CD4-positive, alpha-beta T cell treated with Interleukin-6 for 4 hours (primary cell): ENCODE data around the gene LAMC1.
A peak's percentile ranks its signal among the peaks of the same experiment; 100 is the strongest.

ENCODE experiments used
- DNase-seq: peaks from one replicate; pipeline ENCODE4 v3.0.0-alpha.2; 2020; ENCODE audit warnings: mixed read lengths

The LAMC1 gene

DNA sequence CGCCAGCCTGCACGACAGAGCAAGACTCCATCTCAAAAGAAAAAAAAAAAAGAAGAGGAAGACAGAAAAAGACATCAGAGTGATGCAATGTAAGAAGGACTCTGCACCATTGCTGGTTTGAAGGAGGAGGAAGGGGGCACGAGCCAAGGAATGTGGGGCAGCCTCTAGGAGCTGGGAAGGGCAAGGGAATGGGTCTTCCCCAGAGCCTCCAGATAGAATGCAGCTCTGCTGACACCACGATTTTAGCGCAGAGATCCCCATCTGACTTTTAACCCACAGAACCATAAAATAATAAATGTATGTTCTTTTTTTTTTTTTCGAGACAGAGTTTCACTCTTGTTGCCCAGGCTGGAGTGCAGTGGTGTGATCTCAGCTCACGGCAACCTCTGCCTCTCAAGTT lies 129.0 kb downstream of the LAMC1 start:
- DNase-seq = no peak

DNA sequence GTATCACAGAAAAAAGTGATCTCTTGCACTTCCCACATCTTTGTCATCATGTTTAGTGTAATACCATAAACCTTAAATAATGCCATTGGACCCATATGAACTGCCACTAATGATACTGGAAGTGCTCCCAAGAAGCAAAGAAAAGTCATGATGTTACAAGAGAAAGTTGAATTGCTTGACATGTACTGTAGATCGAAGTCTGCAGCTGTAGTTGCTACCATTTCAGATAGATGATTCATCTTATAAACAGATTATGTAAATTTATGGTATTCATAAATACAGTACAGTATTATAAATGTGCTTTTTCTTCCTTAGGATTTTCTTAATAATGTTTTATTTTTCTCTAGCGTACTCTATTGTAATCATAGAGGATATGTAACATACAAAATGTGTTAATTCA lies 132.7 kb downstream of the LAMC1 start:
- DNase-seq = no peak

DNA sequence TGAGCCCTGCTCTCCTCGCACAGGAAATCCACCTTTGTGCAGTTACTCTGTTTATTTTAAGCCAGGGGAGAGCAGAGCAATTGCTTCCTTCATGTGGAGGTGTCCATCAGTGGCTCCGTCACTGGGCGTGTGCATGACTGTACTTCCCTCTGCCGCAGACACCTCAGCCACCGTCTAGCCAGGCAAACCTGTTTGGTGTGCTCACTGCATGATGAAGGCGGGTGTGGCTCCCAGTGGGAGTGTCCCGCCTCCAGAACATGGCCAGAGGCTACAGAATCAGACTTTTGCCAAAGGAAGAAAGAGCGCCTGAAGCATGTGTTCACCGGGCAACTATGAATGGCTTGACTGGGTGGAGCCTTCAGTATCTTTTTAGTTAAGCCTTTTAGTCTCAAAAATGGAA lies 136.7 kb downstream of the LAMC1 start:
- no peak for DNase-seq

DNA sequence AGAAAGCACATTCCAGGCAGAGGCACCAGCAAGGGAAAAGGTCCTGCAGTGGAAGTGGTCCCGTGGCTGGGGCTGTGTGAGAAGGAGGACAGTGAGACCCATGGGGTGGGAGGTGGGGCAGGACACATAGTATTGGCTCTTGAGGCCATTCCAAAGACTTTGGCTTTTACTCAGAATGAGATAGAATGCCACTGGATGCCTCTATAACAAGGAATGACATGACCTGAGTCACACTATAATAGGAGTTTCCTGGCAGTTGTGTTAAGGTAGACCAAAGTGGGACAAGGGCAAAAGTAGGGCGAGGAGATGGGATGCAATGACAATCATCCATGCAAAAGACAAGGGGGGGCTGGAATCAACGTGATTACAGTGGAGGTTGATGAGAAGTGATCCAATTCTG lies 138.2 kb downstream of the LAMC1 start:
- DNase-seq = no peak

DNA sequence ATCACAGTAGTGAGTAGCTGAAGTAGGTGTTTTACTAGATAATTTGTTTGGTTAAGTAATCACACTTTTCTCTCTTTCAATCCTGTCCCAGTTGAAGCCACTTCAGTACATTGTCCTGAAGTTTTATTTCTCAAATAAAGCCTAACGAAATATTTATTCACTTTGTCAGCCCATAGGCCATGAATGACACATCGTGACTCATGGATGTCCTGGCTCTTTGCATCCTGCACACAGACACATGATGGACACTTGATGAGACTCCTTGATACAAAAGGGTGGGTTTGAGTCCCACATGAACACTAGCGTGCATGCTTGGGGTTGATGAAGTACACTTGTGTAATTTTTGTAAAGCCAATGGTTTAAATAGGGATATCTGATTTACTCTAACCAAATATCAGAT lies 140.1 kb downstream of the LAMC1 start:
- DNase-seq = no peak

DNA sequence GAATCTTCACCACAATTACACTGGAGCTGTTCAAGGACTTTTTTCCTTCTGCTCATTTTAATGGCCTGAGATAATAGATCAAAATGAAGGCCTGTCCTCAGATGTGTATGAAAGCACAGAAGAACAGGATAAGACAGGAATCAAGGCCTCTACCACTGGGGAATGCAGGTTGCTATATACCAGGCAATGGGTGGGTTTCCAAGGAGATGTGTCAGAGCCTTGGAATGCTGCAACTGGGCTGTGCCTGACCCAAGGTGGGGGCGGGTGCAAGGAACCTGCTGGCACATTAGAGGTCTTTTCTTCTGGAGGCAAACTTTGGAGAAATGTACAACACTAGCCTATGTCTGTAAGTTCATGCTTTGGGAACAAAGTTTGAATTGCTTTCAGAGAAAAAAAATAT lies 141.1 kb downstream of the LAMC1 start:
- no peak for DNase-seq

DNA sequence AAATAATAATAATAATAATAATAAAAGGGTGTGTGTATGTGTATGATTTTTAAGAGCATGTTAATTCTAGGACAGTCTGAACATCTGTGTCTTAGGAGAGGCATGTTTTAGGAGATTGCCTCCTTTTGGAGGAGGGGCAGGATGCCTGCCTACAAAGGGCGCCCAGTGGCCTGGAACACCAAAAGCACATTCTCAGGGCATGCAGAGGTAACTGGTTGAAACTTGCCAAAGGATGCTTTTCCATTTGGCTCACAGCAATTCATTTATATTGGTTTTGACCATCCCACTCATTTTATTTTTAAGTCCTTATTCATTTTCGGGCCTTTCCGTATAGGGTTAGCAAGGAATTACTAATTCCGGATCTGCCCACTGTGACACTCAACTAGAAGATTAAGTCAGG lies 141.7 kb downstream of the LAMC1 start:
- no peak for DNase-seq

DNA sequence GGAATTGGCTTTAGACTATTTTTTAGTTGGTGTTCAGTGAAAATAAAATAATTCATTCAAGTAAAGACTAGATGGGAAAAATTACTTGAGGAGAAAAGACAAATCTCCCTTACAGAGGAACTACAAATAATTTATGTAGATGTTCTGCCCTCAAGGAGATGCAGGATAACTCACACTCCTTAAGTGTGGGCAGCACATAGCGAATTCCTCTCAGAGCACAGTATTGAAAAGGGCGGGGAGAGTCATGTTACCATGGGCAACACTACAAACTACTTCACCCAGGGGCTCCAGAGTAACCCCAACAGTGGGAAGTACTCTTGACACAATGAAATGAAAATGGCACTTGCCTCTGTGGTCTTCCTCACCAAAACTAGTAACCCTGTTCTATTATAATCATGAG lies 142.2 kb downstream of the LAMC1 start:
- DNase-seq = no peak

DNA sequence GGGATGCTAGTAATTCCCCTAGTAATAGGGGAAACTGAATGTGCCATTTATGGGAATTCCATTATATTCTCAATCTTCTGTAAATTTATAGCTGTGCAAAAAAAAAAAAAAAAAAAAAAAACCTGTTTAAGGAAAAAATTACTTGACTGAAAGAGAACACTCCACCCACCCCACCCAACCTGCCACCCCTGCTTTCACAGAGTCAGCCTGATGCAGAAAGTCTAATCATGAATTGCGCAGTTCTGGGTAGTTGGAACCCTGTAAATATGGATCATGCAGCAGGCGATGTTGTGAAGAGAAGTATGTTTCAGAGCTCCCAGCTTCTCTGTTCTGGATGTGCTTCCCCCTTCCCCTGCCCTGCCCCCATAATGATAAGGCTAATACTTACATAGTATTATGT lies 143.2 kb downstream of the LAMC1 start:
- no peak for DNase-seq

DNA sequence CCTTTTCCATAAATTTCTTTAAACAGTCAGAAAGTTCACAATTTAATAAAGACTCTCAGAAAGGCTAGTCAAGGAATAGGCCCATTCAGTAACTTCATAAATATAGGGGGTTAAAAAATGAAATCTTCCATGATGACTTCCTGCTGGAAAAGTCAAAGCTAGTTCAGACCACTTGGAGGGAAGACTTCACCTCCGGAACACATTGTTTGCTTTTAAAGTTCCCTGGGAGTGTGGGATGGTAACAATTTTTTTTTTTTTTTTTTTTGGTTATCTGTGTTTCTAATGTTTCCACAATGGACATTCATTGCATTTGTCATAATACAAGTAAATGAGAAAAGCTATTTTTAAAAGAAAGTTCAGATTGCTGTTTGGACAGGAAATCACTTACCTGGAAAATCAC lies 144.5 kb downstream of the LAMC1 start:
- DNase-seq = no peak

DNA sequence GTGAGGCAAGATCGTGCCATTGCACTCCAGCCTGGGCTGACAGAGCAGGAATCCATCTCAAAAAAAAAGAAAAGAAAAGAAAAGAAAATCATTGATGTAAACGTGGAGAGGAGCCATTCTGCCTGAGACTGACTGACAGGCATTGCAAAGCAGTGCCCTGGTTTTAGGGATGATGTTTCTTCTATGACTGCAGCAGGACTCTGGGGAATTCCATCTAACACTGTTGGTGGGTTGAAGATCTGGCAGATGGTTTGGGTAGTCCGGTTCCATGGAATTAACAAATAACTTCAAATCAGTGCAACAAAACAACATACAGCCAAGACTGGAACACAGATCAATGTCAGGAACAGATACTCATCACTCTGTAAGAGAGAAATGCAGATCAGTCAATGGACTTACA lies 145.1 kb downstream of the LAMC1 start:
- DNase-seq = no peak

DNA sequence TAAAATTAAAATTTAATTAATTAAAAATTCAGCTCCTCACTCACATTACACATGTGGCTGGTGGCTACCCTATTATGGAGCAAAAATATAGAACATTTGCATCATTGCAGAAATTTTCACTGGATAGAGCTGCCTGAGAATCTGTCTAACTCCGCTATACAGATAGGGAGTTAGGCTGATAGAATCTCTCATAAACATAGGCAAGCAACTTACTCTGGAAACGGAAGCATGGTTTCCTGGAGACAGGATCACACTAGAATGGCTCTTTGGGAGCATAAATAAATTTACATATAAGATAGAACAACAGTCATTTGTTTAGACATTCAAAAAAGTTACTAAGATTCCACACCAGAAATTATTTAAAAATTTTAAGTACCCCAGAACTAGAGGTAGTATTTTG lies 150.6 kb downstream of the LAMC1 start:
- no peak for DNase-seq

DNA sequence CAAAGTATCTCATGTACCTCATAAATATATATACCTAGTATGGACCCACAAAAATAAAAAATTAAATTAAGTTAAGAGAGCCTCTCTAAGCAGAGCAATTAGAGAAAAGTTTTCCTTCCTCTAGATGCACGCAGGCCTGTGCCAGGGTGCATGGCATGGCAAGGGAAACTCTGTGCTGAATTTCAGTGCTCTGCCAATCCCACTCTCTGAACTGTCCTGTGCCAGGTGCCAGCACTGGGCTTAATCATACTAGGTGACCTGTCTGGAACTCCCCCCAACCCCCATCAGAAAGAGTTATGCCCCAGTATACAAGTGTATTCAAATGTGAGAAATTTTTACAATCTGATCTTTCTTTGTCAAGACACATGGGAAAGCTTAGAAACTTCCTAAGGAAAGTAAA lies 152.4 kb downstream of the LAMC1 start:
- DNase-seq = no peak

DNA sequence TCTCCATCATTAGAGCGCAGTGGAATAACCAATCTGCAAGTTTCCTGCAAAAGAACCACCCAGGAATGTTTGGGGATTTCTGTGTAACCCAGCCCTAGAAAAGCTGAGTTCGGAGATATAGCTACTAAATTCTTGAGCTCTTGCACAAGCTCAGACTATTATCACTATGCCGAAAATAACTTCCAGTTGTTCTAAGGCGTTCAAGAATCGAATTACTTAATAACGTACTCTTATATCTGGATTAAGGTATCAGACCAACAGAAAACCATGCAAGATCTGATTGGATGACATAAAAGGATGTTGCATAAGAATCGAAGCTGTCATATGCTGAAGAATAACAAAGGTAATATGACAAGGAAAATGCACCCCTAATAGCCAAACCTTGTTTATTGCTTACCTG lies 155.3 kb downstream of the LAMC1 start:
- DNase-seq = no peak

DNA sequence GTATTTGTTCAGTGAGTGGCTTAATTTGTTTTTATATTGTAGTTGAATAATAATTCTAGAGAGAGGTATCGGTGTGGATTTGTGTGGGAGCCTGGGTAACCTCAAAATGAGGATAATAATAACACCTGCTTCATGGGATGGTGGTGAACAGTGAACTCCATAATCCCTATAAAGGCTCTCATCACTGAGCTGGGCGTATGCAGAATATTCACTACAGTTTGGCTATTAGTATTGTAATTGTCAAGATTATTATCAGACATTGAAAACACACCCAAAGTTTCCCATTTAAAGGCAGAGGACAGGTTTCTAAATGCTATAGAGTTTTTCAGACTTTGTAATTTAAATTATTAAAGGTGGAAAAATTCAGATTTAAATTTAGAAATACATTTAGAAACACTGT lies 155.8 kb downstream of the LAMC1 start:
- no peak for DNase-seq

DNA sequence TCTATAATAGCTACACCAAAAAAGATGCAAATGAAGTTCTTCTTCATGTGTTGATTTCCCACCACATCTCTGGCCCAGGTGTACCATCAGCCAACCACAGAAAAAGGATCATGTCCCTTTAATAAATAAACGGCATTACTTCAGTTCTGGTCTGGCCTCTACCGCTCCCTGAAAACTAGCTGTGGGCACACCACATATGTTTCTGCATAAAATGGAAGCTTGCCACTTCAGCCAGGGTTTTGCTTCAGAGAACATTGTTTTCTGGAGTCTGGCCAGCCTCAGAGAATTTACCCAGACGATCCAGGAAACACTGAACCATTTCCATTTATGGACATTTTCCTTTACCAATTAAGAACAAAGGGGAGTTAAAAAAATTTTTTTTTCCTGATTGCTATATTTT lies 157.0 kb downstream of the LAMC1 start:
- DNase-seq = no peak

DNA sequence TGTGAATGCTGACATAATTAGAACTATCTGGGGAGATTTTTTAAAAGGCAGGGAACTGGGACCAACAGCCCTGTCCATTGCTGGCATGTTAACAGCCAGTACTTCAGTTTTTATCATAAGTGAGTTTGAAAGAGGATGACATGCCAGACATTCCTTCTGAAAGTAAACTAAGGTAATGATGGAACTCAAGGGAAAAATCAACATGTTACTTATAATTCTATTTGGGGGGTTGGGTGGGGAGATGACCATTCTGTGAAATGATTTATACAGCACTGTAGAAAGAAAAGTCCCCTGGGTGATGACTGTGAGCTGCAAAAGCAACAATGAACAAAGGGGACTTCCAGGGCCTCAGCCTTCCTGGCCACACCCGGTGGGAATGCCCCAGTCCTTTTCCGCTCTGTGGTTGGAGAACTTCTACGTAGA lies 157.4 kb downstream of the LAMC1 start:
- DNase-seq = no peak

DNA sequence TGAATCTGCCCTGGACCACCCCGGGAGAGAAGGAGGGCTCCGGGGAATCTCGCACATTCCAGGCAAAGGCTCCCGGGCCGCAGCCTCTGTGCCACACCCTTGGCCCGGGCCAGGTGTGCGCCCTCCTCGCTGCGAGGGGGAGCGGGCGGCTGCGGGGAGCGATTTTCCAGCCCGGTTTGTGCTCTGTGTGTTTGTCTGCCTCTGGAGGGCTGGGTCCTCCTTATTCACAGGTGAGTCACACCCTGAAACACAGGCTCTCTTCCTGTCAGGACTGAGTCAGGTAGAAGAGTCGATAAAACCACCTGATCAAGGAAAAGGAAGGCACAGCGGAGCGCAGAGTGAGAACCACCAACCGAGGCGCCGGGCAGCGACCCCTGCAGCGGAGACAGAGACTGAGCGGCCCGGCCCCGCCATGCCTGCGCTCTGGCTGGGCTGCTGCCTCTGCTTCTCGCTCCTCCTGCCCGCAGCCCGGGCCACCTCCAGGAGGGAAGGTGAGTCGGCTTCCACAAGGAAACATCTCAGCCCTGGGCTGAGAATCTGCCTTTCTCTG lies 162.8 kb downstream of the LAMC1 start, which contains the start of gene LAMC2:
Gene LAMC2 (plus strand): TSS at position 324 of the 550 bp plus-strand sequence. CDS start 89 bp downstream, at position 413.
- DNase-seq = peak; percentile 20

DNA sequence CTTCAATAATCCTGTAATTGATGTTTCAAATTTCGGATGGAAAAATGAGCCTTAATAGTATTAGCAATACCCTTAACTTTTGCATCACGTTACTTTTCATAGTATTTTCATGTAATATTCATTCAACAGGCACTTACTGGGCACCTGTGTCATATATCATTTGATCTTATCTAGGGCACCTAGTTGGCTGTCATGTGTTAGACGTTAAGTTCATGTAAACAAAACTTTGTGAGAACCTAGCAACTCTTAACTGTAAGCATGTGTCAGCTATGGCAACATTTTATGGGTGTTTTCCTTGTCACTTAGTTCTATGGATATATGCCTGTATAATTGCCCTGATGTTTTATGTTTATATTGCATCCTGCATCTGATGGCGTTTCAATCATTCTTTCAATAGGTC lies 163.6 kb downstream of the LAMC1 start:
- DNase-seq = no peak

DNA sequence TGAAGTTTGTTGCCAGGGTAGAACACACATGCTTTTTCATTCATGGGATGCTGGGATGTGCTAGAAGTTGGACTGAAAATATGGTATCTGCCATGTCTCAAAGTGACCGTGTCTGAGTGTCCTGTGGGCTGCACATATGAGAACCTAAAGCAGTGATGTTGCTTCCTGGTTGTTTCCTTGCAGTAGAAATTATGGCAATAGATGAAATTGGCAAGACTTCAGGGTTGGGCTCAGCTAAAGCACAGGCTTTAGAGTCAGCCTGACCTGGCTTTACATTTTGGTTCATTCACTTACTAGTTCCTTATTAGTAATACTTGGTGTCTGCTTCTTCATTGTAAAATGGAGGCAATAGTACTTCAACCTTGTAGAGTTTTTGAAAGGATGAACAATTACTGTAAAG lies 165.0 kb downstream of the LAMC1 start:
- no peak for DNase-seq

DNA sequence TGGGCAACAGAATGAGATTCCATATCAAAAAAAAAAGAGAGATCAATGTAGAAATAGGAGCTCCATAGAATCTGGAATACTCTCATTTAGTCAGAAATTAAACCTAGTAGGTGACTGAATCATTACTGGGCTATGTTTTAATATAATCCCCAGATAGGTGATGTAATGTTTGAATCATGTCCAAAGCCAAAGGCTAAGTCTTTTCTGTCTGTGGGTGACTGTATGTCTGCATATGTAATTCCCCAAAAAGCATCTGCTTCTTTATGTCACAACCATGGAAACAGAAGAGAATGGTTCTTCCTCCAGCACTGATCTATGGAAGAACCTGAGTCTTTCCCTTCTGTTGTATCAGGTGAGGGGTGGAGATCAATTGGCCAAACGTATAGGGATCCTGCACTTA lies 168.6 kb downstream of the LAMC1 start:
- no peak for DNase-seq

DNA sequence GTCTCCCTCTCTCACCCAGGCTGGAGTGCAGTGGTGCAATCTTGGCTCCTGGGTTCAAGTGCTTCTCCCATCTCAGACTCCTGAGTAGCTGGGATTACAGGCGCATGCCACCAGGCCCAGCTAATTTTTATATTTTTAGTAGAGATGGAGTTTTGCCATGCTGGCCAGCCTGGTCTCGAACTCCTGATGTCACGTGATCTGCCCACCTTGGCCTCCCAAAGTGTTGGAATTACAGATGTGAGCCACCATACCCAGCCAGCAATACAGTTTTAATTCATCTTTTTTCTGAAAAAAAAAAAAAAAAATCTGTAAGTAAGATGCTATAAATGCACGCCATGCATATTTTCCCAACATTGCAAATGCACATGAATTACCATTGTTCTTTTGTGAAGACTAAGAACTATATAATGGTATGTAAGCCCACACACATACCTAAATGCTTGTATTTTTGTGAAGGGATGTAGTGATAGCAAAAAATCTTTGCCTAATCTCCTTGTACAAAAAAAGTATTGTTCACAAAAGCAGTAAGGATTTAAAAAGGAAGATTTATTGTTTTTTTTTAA lies 170.8 kb downstream of the LAMC1 start:
- no peak for DNase-seq

DNA sequence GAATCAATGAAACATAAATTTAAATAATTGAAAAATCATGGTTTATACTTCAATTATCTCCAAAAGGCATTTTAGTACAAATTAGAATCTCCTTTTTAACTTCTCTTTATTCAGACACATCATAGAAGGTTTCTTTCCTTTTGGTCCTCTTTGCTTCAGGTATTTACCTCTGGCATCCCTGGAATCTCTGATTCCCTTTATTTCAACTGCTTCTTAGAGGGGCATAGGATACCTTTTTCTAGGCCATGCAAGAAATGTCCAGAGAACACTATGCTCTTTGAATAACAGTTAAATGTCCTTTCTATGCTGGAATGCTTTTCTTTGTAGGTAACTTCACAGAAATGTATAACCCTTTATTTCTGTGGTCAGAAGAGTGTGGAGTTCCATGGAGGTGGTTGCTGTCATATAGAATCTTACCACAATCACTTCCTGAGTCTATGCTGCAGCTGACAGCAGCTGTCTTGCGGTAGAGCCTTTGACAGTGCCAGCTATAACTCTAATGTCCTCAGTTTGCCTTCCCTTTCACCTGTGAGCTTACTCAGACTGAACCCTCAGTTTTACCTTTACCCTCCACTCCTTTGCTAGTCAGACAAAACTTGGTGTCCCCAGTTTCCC lies 171.4 kb downstream of the LAMC1 start:
- DNase-seq = peak; percentile 6

DNA sequence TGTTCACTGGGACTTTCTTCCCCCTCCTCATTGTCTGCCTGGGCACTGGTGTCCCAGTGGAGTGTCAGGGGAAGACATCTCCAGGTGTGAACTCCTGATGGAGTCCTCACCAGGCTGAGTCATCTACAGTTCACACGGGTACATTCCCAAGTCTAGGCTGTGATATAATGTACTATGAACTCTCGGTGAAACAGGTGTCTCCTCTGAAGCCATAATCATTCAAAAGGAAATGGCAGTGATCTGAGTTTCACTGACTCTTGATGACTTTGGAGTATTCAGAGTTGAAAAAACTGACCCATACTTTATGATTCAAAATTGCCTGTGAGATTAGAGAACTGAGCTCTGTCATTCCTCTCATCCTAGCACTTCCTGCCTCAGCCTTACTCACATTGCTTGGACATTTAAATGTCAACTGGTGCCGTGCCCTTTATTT lies 171.9 kb downstream of the LAMC1 start:
- DNase-seq = no peak
